WERI-Rb-1 (cell line): ENCODE data around the gene BBS10.
"Not testable (repeated sequence)": the region's sequence is repeated elsewhere in the genome, so short reads cannot be mapped to it uniquely, and the experiment has no call there.

ENCODE experiments used
- DNase-seq: peaks from one replicate; pipeline ENCODE4 v3.0.0-alpha.2; 2020
- H3K27ac ChIP-seq: fragments of 250-450 bp; sonication (Bioruptor Pico); 2 replicates; pipeline ENCODE4 v1.5.1; 2020; ENCODE audit warnings: mild to moderate bottlenecking, moderate library complexity
- H3K27me3 ChIP-seq: fragments of 250-450 bp; sonication (Bioruptor Pico); 2 replicates; pipeline ENCODE4 v1.5.1; 2021; ENCODE audit warnings: mild to moderate bottlenecking, low read depth, moderate library complexity; ENCODE audit not compliant: insufficient read depth, severe bottlenecking
- H3K36me3 ChIP-seq: fragments of 250-450 bp; sonication (Bioruptor Pico); 2 replicates; pipeline ENCODE4 v1.5.1; 2020; ENCODE audit warnings: mild to moderate bottlenecking, moderate library complexity
- H3K4me3 ChIP-seq: 2 replicates; pipeline ENCODE4 v1.5.1; 2011; ENCODE audit warnings: low read depth, mild to moderate bottlenecking, control low read depth, low read length
- H3K9me3 ChIP-seq: fragments of 250-450 bp; sonication (Bioruptor Pico); 2 replicates; pipeline ENCODE4 v1.5.1; 2021; ENCODE audit warnings: mild to moderate bottlenecking, moderate library complexity; ENCODE audit not compliant: severe bottlenecking
- CTCF ChIP-seq: IDR thresholded peaks from 2 replicates; pipeline ENCODE4 v1.5.1; 2011; ENCODE audit warnings: low read depth, mild to moderate bottlenecking, control low read depth, inconsistent platforms, low read length

Gene BBS10

GRCh38 chr12:76329159-76329558, 19.1 kb downstream of the BBS10 start:
- no peak overlapping the region for H3K4me3 ChIP-seq
- H3K9me3 ChIP-seq = no peaks in the 10 kb centered on the region
- no peak overlapping the region for H3K27ac ChIP-seq
- H3K27me3 ChIP-seq = no peaks in the 10 kb centered on the region
- no peak for TF ChIP-seq CTCF
- no peaks in the 10 kb centered on the region for H3K36me3 ChIP-seq
- no peak for DNase-seq

GRCh38 chr12:76319595-76320319, 28.5 kb downstream of the BBS10 start:
- not testable (repeated sequence) for DNase-seq, H3K27me3 ChIP-seq, H3K9me3 ChIP-seq, H3K27ac ChIP-seq, H3K4me3 ChIP-seq, H3K36me3 ChIP-seq

DNA sequence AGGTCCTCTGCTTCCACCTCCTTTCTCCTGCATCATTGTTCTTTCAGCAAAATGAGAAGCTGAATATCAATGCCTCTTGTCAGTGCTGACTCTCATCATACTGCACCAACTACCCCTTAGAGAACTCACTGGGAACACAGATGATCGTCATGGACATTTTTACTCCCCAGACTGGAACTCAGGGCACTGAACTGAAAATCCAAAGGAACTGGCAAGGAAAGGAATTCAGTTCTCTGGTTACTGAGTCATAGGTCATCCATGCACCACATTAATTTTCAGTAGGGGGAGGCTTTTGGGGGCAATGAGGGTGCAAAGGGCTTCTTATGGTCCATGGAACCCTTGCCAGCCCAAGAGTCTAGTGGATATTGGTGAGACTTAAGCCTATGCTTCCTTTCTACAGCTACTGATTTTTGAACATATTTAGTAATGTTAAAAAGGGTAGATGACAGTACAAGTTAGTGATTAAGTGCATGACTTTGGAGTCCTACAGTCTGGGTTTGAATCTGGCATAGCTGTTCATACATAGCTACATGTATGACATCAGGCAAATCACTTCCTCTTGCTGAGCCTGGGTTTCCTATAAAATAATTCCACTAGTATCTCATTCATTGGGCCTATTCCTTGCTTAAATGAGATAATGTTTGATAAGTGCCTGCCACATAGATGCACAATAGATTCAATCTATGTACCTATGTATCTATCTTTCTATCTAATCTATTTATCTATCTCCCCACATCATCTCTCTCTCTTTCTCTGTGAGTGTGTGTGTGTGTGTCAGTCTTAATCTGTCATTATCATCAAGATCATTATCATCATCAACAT, 29.2 kb downstream of the BBS10 start:
- Histone ChIP-seq H3K9me3 (no peaks in the 10 kb centered on the region), H3K27me3 (no peaks in the 10 kb centered on the region), H3K4me3 (no peak overlapping the region), H3K36me3 (no peaks in the 10 kb centered on the region), H3K27ac (no peak overlapping the region)
- TF ChIP-seq CTCF = no peak
- DNase-seq = no peak

- Histone ChIP-seq H3K27ac (no peak overlapping the region), H3K36me3 (no peaks in the 10 kb centered on the region)
- TF ChIP-seq CTCF = no peak
Measured at GRCh38 chr12:76317976-76318375, 30.2 kb downstream of the BBS10 start.

DNA sequence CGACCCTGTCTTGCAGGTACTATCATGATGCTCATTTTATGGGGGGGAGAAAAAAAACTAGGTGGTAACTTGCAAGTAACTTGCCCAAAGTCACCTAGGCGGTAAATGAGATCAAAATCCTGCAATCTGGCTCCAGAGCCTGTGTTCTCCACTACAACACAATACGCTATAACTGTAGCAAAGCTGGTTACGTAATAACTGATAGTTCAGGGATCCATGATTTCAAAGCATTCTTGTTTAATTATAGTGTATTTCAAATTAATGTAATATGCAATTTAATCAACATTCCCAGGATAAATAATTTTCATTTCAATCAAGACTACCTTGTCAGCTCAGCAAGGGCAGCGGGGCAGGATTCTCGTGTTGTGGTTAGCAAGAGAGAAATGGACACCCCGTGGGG, 31.7 kb downstream of the BBS10 start:
- no peak overlapping the region for H3K27ac ChIP-seq
- TF ChIP-seq CTCF = no peak

More at GRCh38 chr12:76317976-76318375, 30.2 kb downstream of the BBS10 start:
- no peaks in the 10 kb centered on the region for H3K9me3 ChIP-seq
- H3K27me3 ChIP-seq = no peaks in the 10 kb centered on the region
- DNase-seq = no peak
- no peak overlapping the region for H3K4me3 ChIP-seq

GRCh38 chr12:76313299-76313698, 34.9 kb downstream of the BBS10 start:
- H3K9me3 ChIP-seq = no peaks in the 10 kb centered on the region
- TF ChIP-seq CTCF = no peak
- no peaks in the 10 kb centered on the region for H3K36me3 ChIP-seq
- no peak overlapping the region for H3K4me3 ChIP-seq
- H3K27ac ChIP-seq = no peak overlapping the region
- H3K27me3 ChIP-seq = no peaks in the 10 kb centered on the region
- DNase-seq = no peak

More for the DNA sequence above, 31.7 kb downstream of the BBS10 start:
- Histone ChIP-seq H3K36me3 (no peaks in the 10 kb centered on the region), H3K9me3 (no peaks in the 10 kb centered on the region), H3K4me3 (no peak overlapping the region), H3K27me3 (no peaks in the 10 kb centered on the region)
- DNase-seq = no peak
